Measurements from ENCODE around the gene NDUFA3. TPM values are rescaled to one million over a fixed set of nuclear protein-coding genes. Genes with fewer than 3 reads are reported as not detected.

NDUFA3 gene
- total RNA-seq, 1 experiment from 2014 or later: 134 TPM

GRCh38 chr19:54100561-54100960 is 2.1 kb upstream of the NDUFA3 start, which contains the start of gene OSCAR:
OSCAR (minus strand) TSS chr19:54100803; CDS start chr19:54100792, 11 bp downstream.
- Histone ChIP-seq H3K9me2 (ENCODE audit: insufficient read depth) (no peaks in the 10 kb centered on the region), H3K4me3 (no peak within 1 kb of the TSS), H2AFZ (no peak within 1 kb of the TSS), H3F3A (ENCODE audit: insufficient read depth, low read depth) (peaks cover 25% of the 10 kb centered on the region), H3K4me2 (no peak within 1 kb of the TSS), H3K9me3 (ENCODE audit: insufficient read depth, low read depth) (no peaks in the 10 kb centered on the region), H4K20me1 (ENCODE audit: insufficient read depth) (no peaks in the 10 kb centered on the region), H3K4me1 (replicated peaks; ENCODE audit: insufficient read depth) (0 out of 2 replicates have a peak, but pooled peaks cover 7% of the 10 kb centered on the region), H3K27ac (no peak within 1 kb of the TSS), H3K36me3 (ENCODE audit: low read depth) (0 out of 2 replicates have a peak, but pooled peaks cover 4% of the 10 kb centered on the region), H3K79me2 (ENCODE audit: low read depth) (peaks cover 23% of the 10 kb centered on the region), H3K27me3 (ENCODE audit: insufficient read depth, low read depth) (peaks cover 14% of the 10 kb centered on the region)
- intact Hi-C loops (cut with micrococcal nuclease; ENCODE audit: unreplicated experiment): loop anchor here (5.0 kb wide), 1 partner anchor 258 kb away; no protein-coding TSS in a partner anchor
- ChIA-PET CTCF (no interaction called here), POLR2A (ENCODE audit: unreplicated experiment) (interaction anchor here (0.6 to 0.7 kb wide), 2 partner anchors 36 to 232 kb away, joined by 3 to 4 read pairs; no protein-coding TSS in a partner anchor)
- no peak for TF ChIP-seq CTCF (conservative IDR thresholded peaks at IDR 0.05)
- no peak for TF ChIP-seq EZH2 (IDR thresholded peaks at IDR 0.05; ENCODE audit: low read depth)
- BruUV-seq (replicated peaks): no TSS peak
- no peak for DNase-seq

GRCh38 chr19:54104998-54105715 is 2.5 kb downstream of the NDUFA3 start:
- Histone ChIP-seq H3F3A (ENCODE audit: insufficient read depth, low read depth) (peaks cover 17% of the 10 kb centered on the region; the same call in 1 of the 2 replicates), H3K27ac (no peak overlapping the region), H3K4me3 (no peak overlapping the region), H3K9me2 (ENCODE audit: insufficient read depth) (no peaks in the 10 kb centered on the region), H3K27me3 (ENCODE audit: insufficient read depth, low read depth) (no peaks in the 10 kb centered on the region), H4K20me1 (ENCODE audit: insufficient read depth) (no peaks in the 10 kb centered on the region), H3K79me2 (ENCODE audit: low read depth) (peaks cover 23% of the 10 kb centered on the region), H3K9me3 (ENCODE audit: insufficient read depth, low read depth) (no peaks in the 10 kb centered on the region), H3K4me1 (replicated peaks; ENCODE audit: insufficient read depth) (0 out of 2 replicates have a peak, but pooled peaks cover 7% of the 10 kb centered on the region), H3K4me2 (no peak overlapping the region), H3K36me3 (ENCODE audit: low read depth) (peaks cover 20% of the 10 kb centered on the region), H2AFZ (no peak overlapping the region)
- no peak for DNase-seq
- no TSS peak for BruUV-seq (replicated peaks)
- ChIA-PET CTCF (no interaction called here), POLR2A (ENCODE audit: unreplicated experiment) (no interaction called here)
- TF ChIP-seq CTCF (conservative IDR thresholded peaks at IDR 0.05) (no peak), EZH2 (IDR thresholded peaks at IDR 0.05; ENCODE audit: low read depth) (no peak)
- intact Hi-C loops (cut with micrococcal nuclease; ENCODE audit: unreplicated experiment): loop anchor here (5.0 kb wide), 1 partner anchor 263 kb away; no protein-coding TSS in a partner anchor

GRCh38 chr19:54105796-54106195 is 3.1 kb downstream of the NDUFA3 start:
- peaks cover 23% of the 10 kb centered on the region for H3K79me2 ChIP-seq (ENCODE audit: low read depth)
- H3K27me3 ChIP-seq (ENCODE audit: insufficient read depth, low read depth): no peaks in the 10 kb centered on the region
- no TSS peak for BruUV-seq (replicated peaks)
- no peak overlapping the region for H2AFZ ChIP-seq
- no peak for TF ChIP-seq CTCF (conservative IDR thresholded peaks at IDR 0.05)
- TF ChIP-seq EZH2 (IDR thresholded peaks at IDR 0.05; ENCODE audit: low read depth): no peak
- peaks cover 20% of the 10 kb centered on the region for H3K36me3 ChIP-seq (ENCODE audit: low read depth)
- H4K20me1 ChIP-seq (ENCODE audit: insufficient read depth): no peaks in the 10 kb centered on the region
- no peak overlapping the region for H3K27ac ChIP-seq
- H3K4me2 ChIP-seq: no peak overlapping the region
- H3K4me1 ChIP-seq (replicated peaks; ENCODE audit: insufficient read depth): 0 out of 2 replicates have a peak, but pooled peaks cover 7% of the 10 kb centered on the region
- H3F3A ChIP-seq (ENCODE audit: insufficient read depth, low read depth): peaks cover 17% of the 10 kb centered on the region; the same call in 1 of the 2 replicates
- H3K9me2 ChIP-seq (ENCODE audit: insufficient read depth): no peaks in the 10 kb centered on the region
- H3K9me3 ChIP-seq (ENCODE audit: insufficient read depth, low read depth): no peaks in the 10 kb centered on the region
- POLR2A ChIA-PET (ENCODE audit: unreplicated experiment): no interaction called here
- CTCF ChIA-PET: no interaction called here
- intact Hi-C loops (cut with micrococcal nuclease; ENCODE audit: unreplicated experiment): no loop called here
- H3K4me3 ChIP-seq: no peak overlapping the region
- no peak for DNase-seq

Data from PC-9 (cell line).